Measurements from ENCODE around the gene METTL25.

Gene METTL25

DNA sequence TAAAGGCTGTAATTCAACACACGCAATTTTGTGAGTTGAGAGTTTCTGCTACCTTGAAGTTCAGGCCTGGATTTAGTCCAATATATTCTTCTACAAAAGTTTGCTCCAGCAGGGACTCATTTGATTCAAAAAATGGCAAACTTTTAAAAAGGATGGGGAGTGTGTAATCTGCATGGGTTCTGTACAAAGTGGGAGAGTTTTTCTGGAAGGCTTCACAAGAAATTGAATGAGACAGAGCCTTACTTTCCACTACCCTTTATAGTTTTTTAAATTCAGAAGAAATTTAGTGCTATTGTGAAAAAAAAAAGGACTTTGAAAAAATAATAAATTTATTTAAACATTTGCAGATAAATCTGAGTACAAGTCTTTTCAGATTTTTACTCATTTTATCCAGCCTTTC, 116.9 kb downstream of the METTL25 start:
- Histone ChIP-seq H3K4me1 (ENCODE audit: control insufficient read depth, insufficient read depth, low read length) (no peaks in the 10 kb centered on the region), H3K27me3 (ENCODE audit: control insufficient read depth, insufficient read depth, low read length) (no peaks in the 10 kb centered on the region), H3K4me3 (ENCODE audit: low read length) (no peak overlapping the region), H3K9me3 (ENCODE audit: control insufficient read depth, low read length) (no peaks in the 10 kb centered on the region), H3K36me3 (ENCODE audit: control insufficient read depth, insufficient read depth, low read length) (no peaks in the 10 kb centered on the region), H3K9ac (ENCODE audit: low read length) (no peak overlapping the region)

DNA sequence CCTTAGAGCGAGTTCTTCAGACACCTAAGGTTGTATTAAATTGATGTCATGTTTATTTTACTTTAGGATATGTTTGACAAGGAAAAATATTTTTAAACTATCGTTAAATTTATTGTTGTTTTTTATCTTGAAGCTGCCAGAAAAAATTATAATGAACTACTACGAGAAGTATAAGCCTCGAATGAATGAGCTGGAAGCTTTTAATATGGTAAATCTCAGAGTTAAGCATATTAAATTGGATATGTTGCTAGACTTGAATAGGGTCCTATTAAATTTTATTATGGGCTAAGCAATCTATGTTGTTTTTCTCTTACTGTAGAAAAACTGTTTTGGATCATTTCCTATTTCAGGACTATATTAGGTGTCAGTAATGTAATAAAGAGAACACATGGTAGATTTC, 118.2 kb downstream of the METTL25 start:
- no peaks in the 10 kb centered on the region for H3K27me3 ChIP-seq (ENCODE audit: control insufficient read depth, insufficient read depth, low read length)

DNA sequence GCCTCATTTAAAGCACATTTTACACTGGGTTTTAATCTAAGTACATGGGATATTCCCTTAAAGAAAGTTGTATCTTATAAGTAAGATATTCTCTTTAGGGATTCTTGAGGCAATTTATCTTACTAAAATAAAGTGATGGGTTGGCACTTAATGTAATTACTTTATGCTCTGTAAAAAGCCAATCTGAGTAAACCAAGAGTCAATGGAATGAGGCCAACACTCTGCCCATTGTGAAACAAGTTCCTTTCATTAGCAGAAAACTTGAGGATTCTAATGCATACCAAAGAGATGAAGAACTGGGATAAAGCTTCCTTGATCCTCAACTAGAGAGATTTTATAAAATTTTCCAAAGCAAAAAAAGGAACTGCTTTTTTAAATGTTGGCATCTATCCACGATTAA, 121.2 kb downstream of the METTL25 start:
- no peaks in the 10 kb centered on the region for H3K27me3 ChIP-seq (ENCODE audit: control insufficient read depth, insufficient read depth, low read length)
- H3K9me3 ChIP-seq (ENCODE audit: control insufficient read depth, low read length): no peaks in the 10 kb centered on the region
- no peaks in the 10 kb centered on the region for H3K4me1 ChIP-seq (ENCODE audit: control insufficient read depth, insufficient read depth, low read length)

More for the DNA sequence above, 118.2 kb downstream of the METTL25 start:
- no peaks in the 10 kb centered on the region for H3K4me1 ChIP-seq (ENCODE audit: control insufficient read depth, insufficient read depth, low read length)
- H3K36me3 ChIP-seq (ENCODE audit: control insufficient read depth, insufficient read depth, low read length): no peaks in the 10 kb centered on the region
- no peak overlapping the region for H3K4me3 ChIP-seq (ENCODE audit: low read length)
- no peaks in the 10 kb centered on the region for H3K9me3 ChIP-seq (ENCODE audit: control insufficient read depth, low read length)
- H3K9ac ChIP-seq (ENCODE audit: low read length): no peak overlapping the region

DNA sequence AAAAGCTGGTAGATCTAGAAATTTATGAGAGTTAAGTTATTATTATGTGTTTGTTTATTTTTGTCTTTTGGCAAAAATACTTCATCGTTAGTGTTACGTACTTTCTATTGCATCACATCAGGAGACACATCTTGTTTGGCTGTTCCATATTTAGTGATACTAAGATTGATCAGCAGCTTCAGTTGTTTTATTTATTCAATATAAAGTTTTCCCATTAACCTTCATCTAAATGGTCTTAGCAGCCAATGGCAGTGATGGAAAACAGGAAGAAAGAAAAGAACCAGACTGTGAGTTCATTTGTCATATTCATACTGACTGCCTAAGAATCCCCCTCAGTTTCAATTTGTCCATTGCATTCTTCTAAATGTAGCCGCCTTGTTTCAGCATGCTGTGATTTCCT, 122.3 kb downstream of the METTL25 start:
- Histone ChIP-seq H3K27me3 (ENCODE audit: control insufficient read depth, insufficient read depth, low read length) (no peaks in the 10 kb centered on the region), H3K4me1 (ENCODE audit: control insufficient read depth, insufficient read depth, low read length) (no peaks in the 10 kb centered on the region), H3K36me3 (ENCODE audit: control insufficient read depth, insufficient read depth, low read length) (no peaks in the 10 kb centered on the region), H3K9me3 (ENCODE audit: control insufficient read depth, low read length) (no peaks in the 10 kb centered on the region), H3K9ac (ENCODE audit: low read length) (no peak overlapping the region), H3K4me3 (ENCODE audit: low read length) (no peak overlapping the region)

More for the DNA sequence above, 121.2 kb downstream of the METTL25 start:
- Histone ChIP-seq H3K9ac (ENCODE audit: low read length) (no peak overlapping the region), H3K4me3 (ENCODE audit: low read length) (no peak overlapping the region), H3K36me3 (ENCODE audit: control insufficient read depth, insufficient read depth, low read length) (no peaks in the 10 kb centered on the region)

DNA sequence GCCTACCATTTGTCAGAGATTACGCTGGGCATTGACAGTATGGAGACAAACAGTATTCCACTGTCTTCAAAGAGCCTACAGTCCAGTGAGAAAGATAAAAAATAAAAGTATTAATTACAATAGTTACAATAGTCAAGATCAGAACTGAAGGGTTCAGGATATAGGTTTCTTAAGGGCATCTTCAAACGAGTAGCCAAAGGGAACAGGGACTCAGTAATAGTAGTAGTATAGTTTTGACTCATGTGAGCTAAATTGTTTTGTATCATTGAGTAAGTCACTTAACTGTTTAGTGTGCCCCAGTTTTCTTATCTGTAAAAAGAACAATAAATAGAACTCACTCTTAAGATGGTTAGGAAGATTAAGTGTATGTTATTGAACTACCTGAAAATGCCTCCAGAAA, 123.6 kb downstream of the METTL25 start:
- no peak overlapping the region for H3K4me3 ChIP-seq (ENCODE audit: low read length)
- no peaks in the 10 kb centered on the region for H3K9me3 ChIP-seq (ENCODE audit: control insufficient read depth, low read length)

DNA sequence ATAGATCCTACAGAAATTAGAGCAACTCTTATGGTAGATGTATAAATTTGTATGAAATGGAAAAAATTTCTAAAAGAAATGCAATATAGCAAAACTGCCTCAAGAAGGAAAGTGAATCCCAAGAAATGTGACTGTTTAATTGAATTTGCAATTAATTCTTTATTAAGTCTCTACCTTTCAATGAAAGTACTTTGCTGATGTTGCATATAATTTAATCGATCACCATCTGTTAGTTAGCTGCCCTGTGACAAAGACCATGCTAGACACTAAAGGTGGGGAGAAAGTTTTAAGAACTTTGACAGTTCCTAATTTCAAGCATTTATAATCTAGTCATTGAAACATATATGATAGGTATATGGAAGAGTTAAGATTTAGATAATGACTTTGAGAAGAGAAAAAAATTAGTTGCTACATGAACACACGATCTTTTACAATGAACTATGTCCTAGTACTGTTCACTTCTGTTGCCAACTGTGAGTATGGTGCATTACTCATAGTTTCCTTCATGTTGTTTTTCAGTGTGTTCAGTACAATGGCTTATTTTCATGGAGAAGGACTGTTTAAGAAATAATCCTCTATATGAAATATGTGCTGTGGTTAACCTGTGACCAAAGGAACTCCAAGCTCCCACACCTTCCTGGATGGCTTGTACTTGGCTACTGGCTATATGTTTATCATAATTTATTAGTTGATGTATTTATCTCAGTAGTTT, 128.4 kb downstream of the METTL25 start:
- Histone ChIP-seq H3K4me3 (ENCODE audit: low read length) (no peak overlapping the region), H3K9me3 (ENCODE audit: control insufficient read depth, low read length) (no peaks in the 10 kb centered on the region), H3K9ac (ENCODE audit: low read length) (no peak overlapping the region), H3K36me3 (ENCODE audit: control insufficient read depth, insufficient read depth, low read length) (no peaks in the 10 kb centered on the region), H3K4me1 (ENCODE audit: control insufficient read depth, insufficient read depth, low read length) (no peaks in the 10 kb centered on the region), H3K27me3 (ENCODE audit: control insufficient read depth, insufficient read depth, low read length) (no peaks in the 10 kb centered on the region)

More for the DNA sequence above, 123.6 kb downstream of the METTL25 start:
- H3K27me3 ChIP-seq (ENCODE audit: control insufficient read depth, insufficient read depth, low read length): no peaks in the 10 kb centered on the region
- H3K36me3 ChIP-seq (ENCODE audit: control insufficient read depth, insufficient read depth, low read length): no peaks in the 10 kb centered on the region
- H3K9ac ChIP-seq (ENCODE audit: low read length): no peak overlapping the region
- no peaks in the 10 kb centered on the region for H3K4me1 ChIP-seq (ENCODE audit: control insufficient read depth, insufficient read depth, low read length)

DNA sequence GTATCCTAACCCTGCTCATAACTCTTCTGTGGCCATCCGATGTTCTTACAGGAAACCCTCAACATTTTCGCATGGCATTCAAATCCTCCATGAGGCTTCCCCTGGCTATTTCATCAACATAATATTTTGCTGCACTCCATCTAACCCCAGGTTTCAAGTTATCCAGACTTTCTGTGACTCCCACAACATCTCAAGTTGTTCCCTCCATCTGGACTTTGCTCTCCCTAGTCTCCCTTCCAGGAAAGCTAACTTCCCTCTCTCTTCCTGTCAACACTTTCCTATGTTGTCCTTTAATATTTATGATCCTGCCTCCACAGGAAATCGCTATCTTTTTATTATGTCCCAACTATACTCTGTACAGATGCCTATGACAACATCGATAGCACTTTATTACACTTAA, 146.1 kb downstream of the METTL25 start:
- no peaks in the 10 kb centered on the region for H3K9me3 ChIP-seq (ENCODE audit: control insufficient read depth, low read length)

DNA sequence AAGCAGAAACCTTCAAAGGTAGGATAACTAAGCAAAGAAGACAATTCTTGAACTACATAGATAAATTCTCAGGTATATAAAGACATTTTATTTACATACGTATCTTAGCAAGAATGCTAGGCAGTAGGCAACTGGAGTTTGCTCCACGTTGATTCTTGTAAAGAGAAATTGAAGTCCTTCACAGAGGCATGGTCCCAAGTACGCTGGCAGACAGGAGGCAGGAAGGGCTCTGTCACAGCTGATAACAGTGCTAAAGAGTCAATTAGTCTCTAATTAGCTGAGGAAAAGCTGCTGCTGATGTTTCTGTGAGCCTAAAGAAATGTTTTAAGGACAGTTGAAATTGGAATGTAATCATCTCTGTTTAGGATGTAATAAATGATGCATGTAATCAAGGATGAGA, 146.8 kb downstream of the METTL25 start:
- Histone ChIP-seq H3K4me3 (ENCODE audit: low read length) (no peak overlapping the region), H3K9ac (ENCODE audit: low read length) (no peak overlapping the region), H3K4me1 (ENCODE audit: control insufficient read depth, insufficient read depth, low read length) (peaks cover 3% of the 10 kb centered on the region), H3K27me3 (ENCODE audit: control insufficient read depth, insufficient read depth, low read length) (no peaks in the 10 kb centered on the region), H3K9me3 (ENCODE audit: control insufficient read depth, low read length) (no peaks in the 10 kb centered on the region), H3K36me3 (ENCODE audit: control insufficient read depth, insufficient read depth, low read length) (no peaks in the 10 kb centered on the region)

More for the DNA sequence above, 146.1 kb downstream of the METTL25 start:
- no peaks in the 10 kb centered on the region for H3K27me3 ChIP-seq (ENCODE audit: control insufficient read depth, insufficient read depth, low read length)
- no peak overlapping the region for H3K9ac ChIP-seq (ENCODE audit: low read length)
- no peak overlapping the region for H3K4me3 ChIP-seq (ENCODE audit: low read length)
- no peaks in the 10 kb centered on the region for H3K36me3 ChIP-seq (ENCODE audit: control insufficient read depth, insufficient read depth, low read length)
- no peaks in the 10 kb centered on the region for H3K4me1 ChIP-seq (ENCODE audit: control insufficient read depth, insufficient read depth, low read length)

DNA sequence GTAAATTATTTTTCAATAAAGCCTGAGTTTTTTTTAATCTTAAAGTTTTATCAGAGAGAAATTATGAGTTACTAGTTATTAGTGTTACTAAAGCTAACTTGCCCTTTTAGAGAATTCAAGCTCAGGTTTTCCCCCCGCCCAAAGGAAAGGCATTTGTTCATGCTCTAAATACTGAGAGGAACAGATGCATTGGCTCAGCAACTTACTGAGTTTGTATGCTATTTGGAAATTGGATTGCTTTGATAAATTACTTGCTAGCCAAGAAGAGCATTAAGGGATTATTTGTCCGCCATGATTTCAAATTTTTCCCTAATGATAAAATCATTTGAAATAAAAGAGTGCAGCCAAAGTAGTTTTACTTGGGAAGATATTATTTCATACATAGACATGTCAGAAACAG, 149.4 kb downstream of the METTL25 start:
- Histone ChIP-seq H3K36me3 (ENCODE audit: control insufficient read depth, insufficient read depth, low read length) (no peaks in the 10 kb centered on the region), H3K4me3 (ENCODE audit: low read length) (no peak overlapping the region)

DNA sequence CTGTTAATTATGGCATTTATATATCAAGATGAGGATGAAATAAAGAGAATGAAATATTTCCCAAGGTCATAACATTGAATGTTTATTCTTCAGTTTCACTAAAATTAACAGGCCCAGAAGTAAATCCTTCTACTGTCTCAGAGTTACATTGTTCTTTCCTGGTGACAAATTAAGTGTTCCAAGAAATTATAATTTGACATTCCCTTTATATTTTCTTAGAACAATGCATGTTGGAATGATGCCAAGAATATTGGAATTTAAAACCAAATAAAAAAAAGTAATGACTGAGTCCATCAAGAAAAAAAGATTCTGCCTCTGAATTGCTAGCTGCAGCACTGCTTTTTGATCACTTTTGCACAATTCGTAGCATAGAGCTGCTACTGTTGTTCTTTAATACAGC, 152.1 kb downstream of the METTL25 start:
- H3K4me3 ChIP-seq (ENCODE audit: low read length): no peak overlapping the region
- no peak overlapping the region for H3K9ac ChIP-seq (ENCODE audit: low read length)
- no peaks in the 10 kb centered on the region for H3K36me3 ChIP-seq (ENCODE audit: control insufficient read depth, insufficient read depth, low read length)
- H3K4me1 ChIP-seq (ENCODE audit: control insufficient read depth, insufficient read depth, low read length): peaks cover 4% of the 10 kb centered on the region
- no peaks in the 10 kb centered on the region for H3K27me3 ChIP-seq (ENCODE audit: control insufficient read depth, insufficient read depth, low read length)
- H3K9me3 ChIP-seq (ENCODE audit: control insufficient read depth, low read length): no peaks in the 10 kb centered on the region

More for the DNA sequence above, 149.4 kb downstream of the METTL25 start:
- Histone ChIP-seq H3K4me1 (ENCODE audit: control insufficient read depth, insufficient read depth, low read length) (peaks cover 4% of the 10 kb centered on the region), H3K9me3 (ENCODE audit: control insufficient read depth, low read length) (no peaks in the 10 kb centered on the region), H3K27me3 (ENCODE audit: control insufficient read depth, insufficient read depth, low read length) (no peaks in the 10 kb centered on the region), H3K9ac (ENCODE audit: low read length) (no peak overlapping the region)

DNA sequence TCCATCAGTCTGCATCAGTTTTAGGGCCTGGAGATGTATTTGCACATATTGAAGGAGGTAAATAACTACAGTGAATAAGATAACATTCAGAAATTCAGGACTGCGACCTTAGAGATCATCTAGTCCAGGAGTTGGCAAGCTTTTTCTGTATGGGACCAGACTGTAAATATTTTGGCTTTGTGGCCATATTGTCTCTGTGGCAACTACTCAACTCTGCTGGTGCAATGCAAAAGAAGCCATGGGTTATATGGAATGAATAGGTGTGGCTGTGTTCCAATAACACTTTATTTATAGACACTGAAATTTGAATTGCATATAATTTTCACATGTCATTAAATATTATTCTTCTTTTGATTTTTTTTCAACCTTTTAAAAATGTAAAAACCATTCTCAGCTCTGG, 156.6 kb downstream of the METTL25 start:
- Histone ChIP-seq H3K4me3 (ENCODE audit: low read length) (no peak overlapping the region), H3K9ac (ENCODE audit: low read length) (no peak overlapping the region), H3K36me3 (ENCODE audit: control insufficient read depth, insufficient read depth, low read length) (no peaks in the 10 kb centered on the region), H3K27me3 (ENCODE audit: control insufficient read depth, insufficient read depth, low read length) (no peaks in the 10 kb centered on the region), H3K4me1 (ENCODE audit: control insufficient read depth, insufficient read depth, low read length) (peaks cover 4% of the 10 kb centered on the region), H3K9me3 (ENCODE audit: control insufficient read depth, low read length) (no peaks in the 10 kb centered on the region)

DNA sequence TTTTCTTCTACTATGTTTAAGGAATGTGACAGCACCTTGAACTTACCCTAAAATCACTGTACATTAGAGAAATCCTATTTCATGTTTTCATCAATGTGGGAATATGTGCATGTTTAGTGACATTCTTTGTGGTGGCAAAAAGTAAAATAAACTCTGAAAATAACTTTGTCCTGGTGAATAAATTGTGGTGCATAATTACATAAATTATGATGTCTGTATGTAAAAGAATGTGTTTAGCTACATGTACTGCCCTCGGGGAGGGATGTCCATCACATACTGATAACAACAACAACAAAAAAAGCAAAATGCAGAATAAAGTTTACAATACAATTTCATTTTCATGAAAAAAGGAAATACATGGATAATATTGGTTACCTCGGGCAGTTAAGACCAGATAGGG, 157.3 kb downstream of the METTL25 start:
- H3K9ac ChIP-seq (ENCODE audit: low read length): no peak overlapping the region
- H3K4me3 ChIP-seq (ENCODE audit: low read length): no peak overlapping the region
- no peaks in the 10 kb centered on the region for H3K27me3 ChIP-seq (ENCODE audit: control insufficient read depth, insufficient read depth, low read length)
- H3K4me1 ChIP-seq (ENCODE audit: control insufficient read depth, insufficient read depth, low read length): no peaks in the 10 kb centered on the region
- no peaks in the 10 kb centered on the region for H3K9me3 ChIP-seq (ENCODE audit: control insufficient read depth, low read length)
- no peaks in the 10 kb centered on the region for H3K36me3 ChIP-seq (ENCODE audit: control insufficient read depth, insufficient read depth, low read length)

DNA sequence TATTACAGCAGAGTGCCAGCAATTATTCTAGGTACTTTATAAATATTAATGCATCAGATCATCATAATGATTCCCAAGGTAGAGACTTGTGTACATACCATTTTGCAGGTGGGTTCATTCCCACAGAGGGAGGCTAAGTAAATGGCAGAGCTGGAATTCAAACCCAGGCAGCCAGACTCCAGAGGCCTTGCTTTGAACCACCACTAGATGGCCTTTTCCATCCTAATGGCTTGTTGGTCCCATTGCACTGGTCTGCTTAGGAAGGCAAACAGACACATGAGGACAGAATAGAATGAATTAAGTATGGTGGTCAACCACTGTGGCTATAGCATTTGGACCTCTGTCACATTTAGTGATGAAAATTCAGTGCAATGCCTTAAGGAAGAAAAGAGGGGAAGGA, 158.7 kb downstream of the METTL25 start:
- Histone ChIP-seq H3K9ac (ENCODE audit: low read length) (no peak overlapping the region), H3K36me3 (ENCODE audit: control insufficient read depth, insufficient read depth, low read length) (no peaks in the 10 kb centered on the region), H3K27me3 (ENCODE audit: control insufficient read depth, insufficient read depth, low read length) (no peaks in the 10 kb centered on the region), H3K4me3 (ENCODE audit: low read length) (no peak overlapping the region), H3K4me1 (ENCODE audit: control insufficient read depth, insufficient read depth, low read length) (no peaks in the 10 kb centered on the region), H3K9me3 (ENCODE audit: control insufficient read depth, low read length) (no peaks in the 10 kb centered on the region)
